Measurements from ENCODE around the gene KLHL26. TPM values are rescaled to one million over a fixed set of nuclear protein-coding genes. Genes with fewer than 3 reads are reported as not detected.

KLHL26 gene
- total RNA-seq, 1 donor from 2014 or later: 6.2 TPM

DNA sequence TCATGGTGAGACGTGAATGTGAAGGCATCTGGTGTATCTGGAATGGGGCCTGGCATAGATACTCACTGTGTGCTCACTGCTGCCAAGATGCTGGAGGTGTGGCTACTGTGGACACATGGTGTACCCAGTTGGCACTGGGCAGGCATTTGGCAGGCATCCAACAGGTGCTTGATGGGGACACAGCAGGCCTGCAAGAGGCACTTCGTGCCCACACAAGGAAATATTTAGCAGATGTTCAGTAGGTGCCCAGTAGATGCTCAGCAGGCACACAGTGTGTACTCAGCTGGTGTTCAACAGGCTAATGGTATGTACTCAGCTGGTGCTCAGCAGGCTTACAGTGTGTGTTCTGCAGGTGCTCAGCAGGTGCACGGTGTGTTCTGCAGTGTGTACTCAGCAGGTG is 60.9 kb downstream of the KLHL26 start:
- peaks cover 23% of the 10 kb centered on the region for H3K4me1 ChIP-seq
- H3K27ac ChIP-seq (replicated peaks): no peak overlapping the region
- no peaks in the 10 kb centered on the region for H3K27me3 ChIP-seq (ENCODE audit: low read depth)
- H3K36me3 ChIP-seq: no peaks in the 10 kb centered on the region
- intact Hi-C loops (cut with micrococcal nuclease): no loop called here
- H3K4me3 ChIP-seq: no peak overlapping the region
- DNase-seq: peak; percentile 27
- TF ChIP-seq, protein P1, sequence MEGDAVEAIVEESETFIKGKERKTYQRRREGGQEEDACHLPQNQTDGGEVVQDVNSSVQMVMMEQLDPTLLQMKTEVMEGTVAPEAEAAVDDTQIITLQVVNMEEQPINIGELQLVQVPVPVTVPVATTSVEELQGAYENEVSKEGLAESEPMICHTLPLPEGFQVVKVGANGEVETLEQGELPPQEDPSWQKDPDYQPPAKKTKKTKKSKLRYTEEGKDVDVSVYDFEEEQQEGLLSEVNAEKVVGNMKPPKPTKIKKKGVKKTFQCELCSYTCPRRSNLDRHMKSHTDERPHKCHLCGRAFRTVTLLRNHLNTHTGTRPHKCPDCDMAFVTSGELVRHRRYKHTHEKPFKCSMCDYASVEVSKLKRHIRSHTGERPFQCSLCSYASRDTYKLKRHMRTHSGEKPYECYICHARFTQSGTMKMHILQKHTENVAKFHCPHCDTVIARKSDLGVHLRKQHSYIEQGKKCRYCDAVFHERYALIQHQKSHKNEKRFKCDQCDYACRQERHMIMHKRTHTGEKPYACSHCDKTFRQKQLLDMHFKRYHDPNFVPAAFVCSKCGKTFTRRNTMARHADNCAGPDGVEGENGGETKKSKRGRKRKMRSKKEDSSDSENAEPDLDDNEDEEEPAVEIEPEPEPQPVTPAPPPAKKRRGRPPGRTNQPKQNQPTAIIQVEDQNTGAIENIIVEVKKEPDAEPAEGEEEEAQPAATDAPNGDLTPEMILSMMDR (IDR thresholded peaks at IDR 0.05; ENCODE audit: borderline replicate concordance): no peak
- no peaks in the 10 kb centered on the region for H3K9me3 ChIP-seq (replicated peaks)

- no peak overlapping the region for H3K27ac ChIP-seq (replicated peaks)
- TF ChIP-seq, protein P1 (IDR thresholded peaks at IDR 0.05; ENCODE audit: borderline replicate concordance): no peak
- H3K4me1 ChIP-seq: peaks cover 23% of the 10 kb centered on the region
- intact Hi-C loops (cut with micrococcal nuclease): no loop called here
- no peak for DNase-seq
- H3K27me3 ChIP-seq (ENCODE audit: low read depth): no peaks in the 10 kb centered on the region
- H3K9me3 ChIP-seq (replicated peaks): no peaks in the 10 kb centered on the region
- no peak overlapping the region for H3K4me3 ChIP-seq
- no peaks in the 10 kb centered on the region for H3K36me3 ChIP-seq
Observed at GRCh38 chr19:18698321-18699167, 61.7 kb downstream of the KLHL26 start.

DNA sequence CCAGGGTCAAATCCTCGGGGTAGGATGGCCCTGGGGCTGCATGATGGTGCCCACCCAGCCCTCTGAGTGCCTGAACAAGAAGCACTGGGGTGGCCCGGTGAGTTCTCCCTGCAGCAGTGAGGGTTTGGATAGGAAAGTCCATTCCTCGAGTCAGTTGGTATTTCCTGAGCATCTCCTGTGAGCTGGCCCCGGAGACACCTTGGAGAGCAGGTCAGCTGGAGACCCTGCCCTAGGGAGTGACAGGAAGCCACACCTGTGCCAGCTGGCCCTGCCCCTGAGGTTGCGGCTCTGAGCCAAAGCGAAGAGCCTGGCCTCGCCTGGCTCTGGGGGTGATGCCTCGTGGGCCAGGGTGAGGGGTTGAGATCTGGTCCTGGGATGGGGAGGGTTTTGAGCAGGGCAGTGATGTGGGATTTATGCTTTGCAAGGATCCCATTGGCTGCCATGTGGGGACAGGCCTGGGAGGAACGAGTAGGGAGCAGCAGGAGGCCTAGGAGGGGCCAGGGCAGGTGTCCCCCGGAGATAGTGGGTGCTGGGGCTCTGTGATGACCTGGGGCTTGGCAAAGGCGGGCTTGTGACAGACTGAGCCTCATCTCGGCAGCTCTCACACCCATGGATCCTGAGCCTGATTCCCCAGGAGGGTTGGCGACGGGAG is 62.7 kb downstream of the KLHL26 start:
- DNase-seq: no peak
- H3K36me3 ChIP-seq: no peaks in the 10 kb centered on the region
- no peak overlapping the region for H3K27ac ChIP-seq (replicated peaks)

DNA sequence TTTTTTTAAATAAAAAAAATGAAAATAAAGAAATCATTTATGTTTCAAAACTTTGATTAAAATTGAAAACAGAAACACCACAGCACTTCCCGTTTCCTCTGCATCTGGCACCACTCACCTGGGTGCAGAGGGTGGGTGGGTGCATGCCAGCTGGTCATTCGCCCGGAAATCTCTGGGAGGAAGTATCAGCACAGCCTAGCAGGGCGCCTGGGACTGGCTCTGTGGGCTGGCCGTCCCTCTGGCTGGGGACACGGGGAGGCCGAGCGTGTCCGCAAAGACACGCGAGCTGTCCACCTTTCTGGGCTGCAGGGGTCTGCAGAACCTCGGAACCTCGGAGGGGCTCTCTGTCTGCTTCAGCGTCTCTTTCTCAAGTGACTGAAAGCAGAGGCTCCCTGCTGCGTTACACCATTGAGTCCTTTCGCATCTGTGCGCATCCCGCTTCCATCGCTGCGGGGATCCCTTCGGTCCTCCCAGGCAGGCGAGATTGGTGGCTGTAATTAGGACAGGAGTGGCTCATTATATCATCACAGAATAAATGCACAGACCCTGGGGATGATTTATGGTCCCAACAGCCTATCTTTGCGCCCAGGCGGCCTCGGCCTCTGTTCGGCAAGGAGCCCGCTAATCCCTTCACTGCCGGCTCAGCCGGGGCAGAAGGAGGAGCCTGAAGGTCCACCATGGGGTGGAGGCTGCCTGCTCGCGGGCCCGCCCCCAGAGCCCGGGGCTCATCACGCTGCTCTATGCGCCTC is 63.8 kb downstream of the KLHL26 start:
- Histone ChIP-seq H3K27me3 (ENCODE audit: low read depth) (no peaks in the 10 kb centered on the region), H3K27ac (replicated peaks) (peak overlapping the region; percentile 79), H3K4me1 (peaks cover 23% of the 10 kb centered on the region), H3K4me3 (peak overlapping the region; percentile 65), H3K9me3 (replicated peaks) (no peaks in the 10 kb centered on the region), H3K36me3 (no peaks in the 10 kb centered on the region)
- peak; percentile 86 for DNase-seq
- intact Hi-C loops (cut with micrococcal nuclease): no loop called here
- TF ChIP-seq, protein P1 (IDR thresholded peaks at IDR 0.05; ENCODE audit: borderline replicate concordance): no peak

More for the DNA sequence above, 62.7 kb downstream of the KLHL26 start:
- no peaks in the 10 kb centered on the region for H3K27me3 ChIP-seq (ENCODE audit: low read depth)
- intact Hi-C loops (cut with micrococcal nuclease): no loop called here
- TF ChIP-seq, protein P1 (IDR thresholded peaks at IDR 0.05; ENCODE audit: borderline replicate concordance): no peak
- peaks cover 23% of the 10 kb centered on the region for H3K4me1 ChIP-seq
- H3K9me3 ChIP-seq (replicated peaks): no peaks in the 10 kb centered on the region
- no peak overlapping the region for H3K4me3 ChIP-seq

- H3K4me3 ChIP-seq: peak overlapping the region; percentile 65
- H3K27ac ChIP-seq (replicated peaks): peak overlapping the region; percentile 79
- no peaks in the 10 kb centered on the region for H3K9me3 ChIP-seq (replicated peaks)
- peaks cover 23% of the 10 kb centered on the region for H3K4me1 ChIP-seq
- H3K27me3 ChIP-seq (ENCODE audit: low read depth): no peaks in the 10 kb centered on the region
- no peaks in the 10 kb centered on the region for H3K36me3 ChIP-seq
- intact Hi-C loops (cut with micrococcal nuclease): no loop called here
- no peak for DNase-seq
- TF ChIP-seq, protein P1 (IDR thresholded peaks at IDR 0.05; ENCODE audit: borderline replicate concordance): no peak
Observed at GRCh38 chr19:18701250-18701608, 64.4 kb downstream of the KLHL26 start.
